Stimulated activated CD8-positive, alpha-beta memory T cell treated with anti-CD3 and anti-CD28 coated beads, Interleukin-7, amount 100 ng/mL, for 1 hour (primary cell): Measurements from ENCODE around the gene GALNT1.

Source experiments
- DNase-seq, 2 donors: peaks; one replicate each; pipeline ENCODE4 v3.0.0-alpha.2; 2020; ENCODE audit warnings: low read depth in 2 of 2

GALNT1 gene

GRCh38 chr18:35716169-35716831 is 134.8 kb downstream of the GALNT1 start:
- no peak for DNase-seq

GRCh38 chr18:35717182-35717581 is 135.6 kb downstream of the GALNT1 start:
- no peak for DNase-seq

- DNase-seq, result no peak
Measured at GRCh38 chr18:35721431-35722081, 140.0 kb downstream of the GALNT1 start.

- DNase-seq, result no peak
Measured at GRCh38 chr18:35728676-35729075, 147.1 kb downstream of the GALNT1 start.

- DNase-seq, result no peak
Measured at GRCh38 chr18:35729991-35730668, 148.6 kb downstream of the GALNT1 start.

GRCh38 chr18:35730691-35731370 is 149.3 kb downstream of the GALNT1 start:
- no peak for DNase-seq

- DNase-seq, result no peak
Measured at GRCh38 chr18:35731701-35732100, 150.2 kb downstream of the GALNT1 start.

GRCh38 chr18:35732162-35732561 is 150.6 kb downstream of the GALNT1 start:
- no peak for DNase-seq

- DNase-seq, result no peak
Measured at GRCh38 chr18:35732636-35733035, 151.1 kb downstream of the GALNT1 start.

- DNase-seq, result no peak
Measured at GRCh38 chr18:35733408-35733807, 151.9 kb downstream of the GALNT1 start.

- no peak for DNase-seq
Measured at GRCh38 chr18:35736696-35737095, 155.2 kb downstream of the GALNT1 start.

- no peak for DNase-seq
Measured at GRCh38 chr18:35739778-35740177, 158.2 kb downstream of the GALNT1 start.

GRCh38 chr18:35740656-35741055 is 159.1 kb downstream of the GALNT1 start:
- DNase-seq, result no peak

GRCh38 chr18:35743916-35744315 is 162.4 kb downstream of the GALNT1 start:
- DNase-seq, result no peak

GRCh38 chr18:35745814-35746213 is 164.3 kb downstream of the GALNT1 start:
- no peak for DNase-seq

GRCh38 chr18:35746826-35747339 is 165.3 kb downstream of the GALNT1 start:
- no peak for DNase-seq

- no peak for DNase-seq
Measured at GRCh38 chr18:35747894-35748472, 166.4 kb downstream of the GALNT1 start.

- DNase-seq, result no peak
Measured at GRCh38 chr18:35749701-35750100, 168.2 kb downstream of the GALNT1 start.

GRCh38 chr18:35750929-35751328 is 169.4 kb downstream of the GALNT1 start:
- DNase-seq, result no peak

- DNase-seq, result no peak
Measured at GRCh38 chr18:35753306-35753910, 171.9 kb downstream of the GALNT1 start.

GRCh38 chr18:35754464-35754863 is 172.9 kb downstream of the GALNT1 start:
- DNase-seq, result no peak
